ENCODE data around the gene KCNJ10.

KCNJ10 gene

DNA sequence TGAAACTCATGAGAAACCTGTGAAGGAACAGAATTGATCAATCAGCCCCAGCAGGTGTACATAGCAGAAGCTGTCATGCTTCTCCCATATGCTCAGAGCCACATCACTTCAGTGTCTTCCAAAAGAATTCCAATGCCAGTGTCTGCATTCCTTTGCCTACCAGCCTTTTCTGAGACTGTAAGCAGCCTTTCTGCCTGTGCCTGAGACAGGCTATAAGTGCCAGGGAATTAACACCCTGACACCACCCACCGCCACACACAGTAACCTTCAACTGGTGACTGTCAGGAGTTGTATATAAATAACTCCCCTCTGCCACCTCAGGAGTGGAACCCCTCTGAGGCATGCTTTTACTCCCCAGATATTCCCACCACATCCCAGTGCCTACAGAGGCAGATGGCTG is 77.8 kb downstream of the KCNJ10 start:
- DNase-seq (ENCODE audit: extremely low read depth in 1 of 2, low read depth in 1 of 2) = no peak

DNA sequence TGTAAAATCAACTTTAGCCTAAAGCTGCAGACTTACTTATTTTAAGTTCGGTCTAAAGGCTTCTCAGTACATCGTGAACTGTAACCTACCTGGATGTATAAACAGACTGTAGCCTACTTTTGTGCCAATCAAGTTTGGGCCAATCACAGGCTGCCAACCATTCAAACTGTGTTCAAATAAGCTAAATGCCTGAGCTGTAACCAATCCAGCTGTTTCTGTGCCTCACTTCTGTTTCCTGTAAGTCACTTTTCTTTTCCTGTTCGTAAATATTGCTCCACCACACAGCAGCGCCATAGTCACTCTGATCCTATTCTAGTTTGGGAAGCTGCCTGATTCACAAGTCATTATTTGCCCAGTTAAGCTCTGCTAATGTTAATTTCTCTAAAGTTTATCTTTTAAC is 78.4 kb downstream of the KCNJ10 start:
- DNase-seq (ENCODE audit: extremely low read depth in 1 of 2, low read depth in 1 of 2) = no peak

DNA sequence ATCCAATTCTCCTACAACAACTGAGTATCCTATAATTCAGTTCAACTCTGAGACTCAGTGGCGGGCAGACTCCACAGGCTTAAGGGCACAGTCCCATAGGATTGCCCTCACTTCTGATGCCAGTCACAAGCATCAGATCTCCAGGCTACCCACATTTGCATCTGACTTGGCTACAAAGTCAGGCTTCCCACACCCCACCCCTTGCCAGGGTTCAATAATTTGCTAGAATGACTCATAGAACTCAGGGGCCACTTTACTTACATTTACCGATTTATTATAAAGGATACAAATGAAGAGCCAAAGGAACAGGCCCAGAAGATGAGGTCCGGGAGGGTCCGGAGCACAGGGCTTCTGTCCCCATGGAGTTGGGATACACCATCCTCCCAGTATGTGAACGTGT is 80.0 kb downstream of the KCNJ10 start:
- DNase-seq (ENCODE audit: extremely low read depth in 1 of 2, low read depth in 1 of 2) = no peak

DNA sequence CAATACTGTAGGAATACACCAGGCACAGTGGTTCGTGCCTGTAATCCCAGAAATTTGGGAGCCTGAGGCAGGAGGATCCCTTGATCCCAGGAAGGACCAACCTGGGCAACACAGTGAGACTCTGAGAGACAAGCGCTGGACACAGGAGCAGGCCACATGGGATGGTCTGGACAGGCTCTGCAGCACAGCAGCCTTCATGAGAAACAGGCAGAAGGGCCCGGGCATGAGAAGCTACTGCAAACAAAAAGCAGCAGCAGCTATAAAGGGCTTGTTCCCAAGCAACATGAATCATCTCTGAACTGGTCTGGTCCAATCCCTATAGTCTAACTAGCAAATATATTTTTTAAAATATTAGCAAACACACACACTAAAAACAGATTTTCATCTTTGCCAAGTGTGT is 80.4 kb downstream of the KCNJ10 start:
- DNase-seq (ENCODE audit: extremely low read depth in 1 of 2, low read depth in 1 of 2) = no peak

DNA sequence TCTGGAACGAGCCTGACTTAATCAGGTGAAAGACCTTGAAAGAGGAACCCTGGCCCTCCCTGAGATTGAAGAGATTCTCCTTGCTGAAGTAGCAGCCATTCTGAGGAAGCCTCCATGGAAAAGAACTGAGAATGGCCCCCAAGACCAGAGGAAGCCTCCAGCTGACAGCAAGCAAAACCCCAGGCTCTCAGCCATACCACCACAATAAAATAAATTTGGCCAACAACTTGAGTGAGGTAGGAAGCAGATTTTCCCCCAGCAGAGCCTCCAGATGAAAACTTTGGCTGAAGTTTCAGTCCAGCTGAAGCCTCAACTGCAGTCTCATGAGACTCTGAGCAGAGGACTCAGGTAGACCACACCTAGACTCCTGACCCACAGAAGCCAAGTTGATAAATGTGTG is 82.0 kb downstream of the KCNJ10 start:
- DNase-seq (ENCODE audit: extremely low read depth in 1 of 2, low read depth in 1 of 2) = no peak

DNA sequence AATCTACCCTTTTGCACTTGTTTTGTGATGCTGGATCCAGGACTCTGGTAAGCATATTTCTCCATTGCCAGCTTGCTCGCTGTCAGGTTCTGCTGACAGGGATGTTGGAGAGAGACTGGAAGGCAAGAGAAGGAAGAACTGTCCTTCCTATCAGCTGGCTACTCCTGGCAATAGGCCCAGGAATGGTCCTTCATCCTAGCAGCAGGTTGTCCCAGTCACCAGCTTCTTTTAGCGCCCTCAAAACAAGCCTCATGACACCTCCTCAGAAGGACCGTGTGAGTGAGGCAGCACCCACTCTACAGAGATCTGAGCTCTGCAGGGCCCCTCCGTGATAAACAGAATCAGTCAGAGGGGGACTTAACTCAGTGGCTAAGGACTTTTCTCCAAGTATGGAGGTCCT is 82.8 kb downstream of the KCNJ10 start:
- no peak for DNase-seq (ENCODE audit: extremely low read depth in 1 of 2, low read depth in 1 of 2)

DNA sequence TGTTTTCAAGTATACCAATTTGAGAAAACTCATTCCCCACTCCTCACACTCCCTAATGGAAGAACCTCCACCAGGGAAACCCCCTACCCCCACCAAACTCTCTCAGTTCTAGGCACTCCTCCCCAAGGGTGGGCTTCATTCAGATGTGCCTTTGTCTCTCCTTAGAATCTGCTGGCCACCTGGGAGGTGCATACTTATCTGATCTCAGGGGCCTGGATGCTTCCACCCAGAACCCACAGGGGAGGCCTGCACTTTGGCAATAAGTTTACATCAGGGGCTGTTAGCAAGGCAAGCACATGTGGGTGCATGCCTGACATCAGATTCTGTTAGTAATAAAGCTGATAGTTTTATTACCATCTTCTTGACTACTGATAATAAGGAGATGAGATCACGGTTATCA is 83.4 kb downstream of the KCNJ10 start:
- DNase-seq (ENCODE audit: extremely low read depth in 1 of 2, low read depth in 1 of 2) = no peak

DNA sequence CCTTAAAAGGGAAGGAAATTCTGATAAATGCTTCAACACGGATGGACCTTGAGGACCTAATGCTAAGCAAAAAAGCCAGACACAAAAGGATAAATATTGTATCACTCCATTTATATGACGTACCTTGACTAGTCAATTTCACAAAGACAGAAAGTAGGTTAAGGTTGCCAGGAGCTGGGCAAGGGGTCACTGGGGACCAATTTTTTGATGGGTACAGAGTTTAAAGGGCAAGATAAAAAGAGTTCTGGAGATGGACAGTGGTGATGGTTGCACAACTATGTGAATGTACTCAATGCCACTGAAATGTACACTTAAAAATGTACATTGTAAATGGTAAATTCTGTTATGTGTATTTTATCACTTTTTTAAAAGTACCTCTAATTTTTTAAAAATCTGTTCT is 83.9 kb downstream of the KCNJ10 start:
- no peak for DNase-seq (ENCODE audit: extremely low read depth in 1 of 2, low read depth in 1 of 2)

DNA sequence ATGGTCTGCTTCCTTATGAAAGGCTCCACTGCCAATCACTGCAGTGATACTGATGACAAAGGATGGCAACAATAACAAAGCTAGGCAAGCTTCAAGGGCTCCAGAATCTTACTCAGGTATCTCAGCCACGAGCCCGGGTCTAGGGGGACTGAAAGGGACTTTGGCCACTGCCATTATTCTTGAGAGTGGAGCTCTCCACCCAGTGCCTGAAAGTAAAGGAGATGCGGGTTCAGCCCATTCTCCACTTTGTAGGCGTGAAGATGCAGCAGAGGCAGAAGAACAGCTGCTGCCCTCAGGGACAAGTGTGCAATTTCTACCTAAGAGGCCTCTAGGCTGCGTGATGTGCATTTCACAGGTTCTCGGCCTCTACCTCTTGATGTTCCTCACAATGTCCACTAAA is 84.5 kb downstream of the KCNJ10 start:
- DNase-seq (ENCODE audit: extremely low read depth in 1 of 2, low read depth in 1 of 2) = no peak

DNA sequence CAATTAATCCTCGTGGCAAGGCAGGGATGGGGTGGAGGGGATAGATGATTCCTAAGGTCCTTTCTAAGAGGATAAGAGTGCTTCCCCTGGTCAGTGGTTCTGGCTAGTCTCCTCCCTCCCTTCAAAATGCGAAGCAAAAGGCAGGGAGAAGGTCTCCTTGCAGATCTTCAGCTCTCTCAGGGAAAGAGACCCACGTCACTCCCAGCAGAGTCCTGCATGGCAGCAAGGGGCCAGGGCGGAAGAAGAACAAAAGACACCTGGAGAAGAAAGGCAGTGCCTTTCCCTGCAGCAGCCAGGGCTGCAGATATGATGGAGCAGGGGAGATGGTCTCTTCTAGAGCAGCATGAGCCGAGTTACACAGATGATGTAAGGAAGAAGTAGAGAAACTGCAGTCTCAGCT is 86.3 kb downstream of the KCNJ10 start:
- no peak for DNase-seq (ENCODE audit: extremely low read depth in 1 of 2, low read depth in 1 of 2)

DNA sequence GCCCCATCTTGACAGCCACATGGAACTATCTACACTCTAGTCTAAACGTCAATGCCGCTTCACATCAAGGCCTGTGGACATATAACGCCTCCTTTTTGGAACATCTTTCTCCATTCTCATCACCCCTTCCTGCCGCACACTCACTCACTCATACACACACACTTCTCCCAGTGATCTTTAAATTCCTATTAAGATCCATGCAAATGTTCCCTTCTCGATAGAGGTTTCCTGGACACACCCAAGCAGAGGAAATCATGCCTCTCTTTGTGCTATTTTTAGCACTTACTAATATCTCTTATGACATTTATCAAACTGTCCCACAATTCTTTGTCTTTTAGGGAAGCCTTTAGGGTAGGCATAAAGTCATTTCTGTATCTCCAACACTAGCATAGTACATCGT is 87.7 kb downstream of the KCNJ10 start:
- DNase-seq (ENCODE audit: extremely low read depth in 1 of 2, low read depth in 1 of 2) = no peak

DNA sequence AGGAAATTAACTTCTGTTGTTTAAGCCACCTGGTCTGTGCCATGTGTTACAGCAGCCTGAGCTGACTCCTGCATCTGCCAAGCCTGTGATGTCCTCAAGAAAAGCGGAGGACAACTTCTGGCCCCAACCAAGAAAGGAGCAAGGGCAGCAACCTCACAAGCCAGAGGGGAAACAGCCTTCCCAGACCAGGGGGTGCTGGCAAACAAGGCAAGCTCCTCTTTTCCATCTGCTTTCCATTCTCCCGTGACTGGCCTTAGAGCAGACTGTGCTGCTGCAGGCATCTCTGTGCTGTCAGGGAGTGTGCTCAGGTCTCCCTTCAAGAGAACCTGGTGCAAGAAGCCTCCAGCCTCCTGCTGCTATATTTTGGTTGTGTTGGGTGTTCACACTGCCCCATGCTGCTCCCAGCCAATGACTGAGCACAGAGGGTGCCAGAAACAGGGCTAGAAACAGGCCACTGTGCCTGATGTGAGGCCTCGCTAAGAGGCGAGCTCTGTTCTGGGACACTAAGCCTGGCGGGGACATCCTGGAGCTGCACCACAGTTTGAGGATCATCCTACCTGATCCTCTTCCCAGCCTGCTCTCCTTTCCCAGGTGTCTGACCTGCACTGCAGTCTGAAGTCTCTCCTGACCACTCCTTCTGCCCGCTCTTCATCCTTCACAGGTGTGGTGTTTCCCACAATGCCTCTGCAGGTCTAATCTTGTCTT is 88.5 kb downstream of the KCNJ10 start:
- no peak for DNase-seq (ENCODE audit: extremely low read depth in 1 of 2, low read depth in 1 of 2)

DNA sequence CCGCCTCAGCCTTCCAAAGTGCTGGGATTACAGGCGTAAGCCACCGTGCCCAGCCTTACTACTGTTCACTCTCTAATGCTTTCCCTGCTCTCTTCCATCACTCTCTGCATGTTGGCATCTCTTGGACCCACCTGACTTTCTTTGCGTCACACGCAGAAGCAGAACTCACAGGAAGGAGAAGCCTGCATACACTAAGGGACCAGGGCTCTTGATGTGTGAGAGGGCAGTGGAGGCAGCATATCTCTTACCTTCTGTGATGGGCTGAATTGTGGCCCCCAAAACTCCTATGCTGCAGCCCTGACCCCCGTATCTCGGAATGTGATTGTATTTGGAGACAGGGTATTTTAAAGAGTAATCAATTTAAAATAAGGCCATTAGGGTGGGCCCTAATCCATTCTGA is 89.2 kb downstream of the KCNJ10 start:
- no peak for DNase-seq (ENCODE audit: extremely low read depth in 1 of 2, low read depth in 1 of 2)

DNA sequence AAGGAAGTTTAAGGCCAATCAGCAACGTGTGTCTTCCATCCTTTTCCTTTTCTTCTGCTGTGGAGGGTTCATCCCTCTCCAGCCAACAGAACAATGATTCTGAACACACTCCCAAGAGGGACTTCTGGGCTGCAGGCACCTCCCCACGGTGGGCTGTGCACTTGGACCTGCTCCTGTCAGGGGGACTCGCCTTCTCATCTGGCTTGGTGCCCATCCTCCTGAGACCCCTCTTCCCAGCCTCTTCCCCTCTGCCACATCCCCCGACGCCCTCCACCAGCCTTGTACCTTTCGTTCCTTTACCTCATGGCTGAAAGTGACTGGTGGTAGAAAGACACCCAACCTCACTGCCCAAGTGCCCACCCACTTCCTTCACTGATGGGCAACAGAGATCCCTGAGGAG is 89.9 kb downstream of the KCNJ10 start:
- DNase-seq (ENCODE audit: extremely low read depth in 1 of 2, low read depth in 1 of 2) = no peak

DNA sequence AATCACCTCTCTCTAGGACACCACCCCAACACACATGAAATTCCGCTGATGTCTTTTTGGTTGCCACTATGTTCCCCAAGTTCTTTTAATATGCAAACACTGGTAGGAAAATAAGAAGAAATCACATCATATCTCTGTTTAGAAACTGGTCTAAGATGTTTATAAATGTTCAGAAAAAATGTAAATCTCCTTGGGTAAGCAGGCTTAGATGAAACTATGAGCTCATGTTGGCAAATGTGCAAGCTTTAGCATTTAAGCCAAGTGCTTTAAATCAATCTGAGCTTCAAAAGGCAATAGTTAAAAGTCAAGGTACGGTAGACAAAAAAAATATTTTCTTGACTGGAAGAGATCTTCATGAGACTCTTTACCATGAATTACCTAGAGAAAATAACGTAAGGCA is 90.7 kb downstream of the KCNJ10 start:
- no peak for DNase-seq (ENCODE audit: extremely low read depth in 1 of 2, low read depth in 1 of 2)

DNA sequence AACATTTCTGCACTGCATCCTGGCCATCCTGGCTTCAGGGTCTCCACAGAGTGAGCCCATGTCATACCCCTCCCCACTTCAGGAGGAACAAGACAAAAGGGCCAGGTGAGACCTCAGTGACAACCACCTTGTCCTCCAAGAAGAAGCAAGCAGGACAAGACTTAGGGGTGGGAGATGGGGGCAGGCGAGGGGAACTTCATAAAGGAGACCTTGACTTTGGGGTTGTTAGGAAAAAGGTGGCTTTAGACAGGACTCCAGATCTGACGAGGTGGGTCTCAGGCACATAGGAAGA is 91.9 kb downstream of the KCNJ10 start:
- DNase-seq (ENCODE audit: extremely low read depth in 1 of 2, low read depth in 1 of 2) = no peak

DNA sequence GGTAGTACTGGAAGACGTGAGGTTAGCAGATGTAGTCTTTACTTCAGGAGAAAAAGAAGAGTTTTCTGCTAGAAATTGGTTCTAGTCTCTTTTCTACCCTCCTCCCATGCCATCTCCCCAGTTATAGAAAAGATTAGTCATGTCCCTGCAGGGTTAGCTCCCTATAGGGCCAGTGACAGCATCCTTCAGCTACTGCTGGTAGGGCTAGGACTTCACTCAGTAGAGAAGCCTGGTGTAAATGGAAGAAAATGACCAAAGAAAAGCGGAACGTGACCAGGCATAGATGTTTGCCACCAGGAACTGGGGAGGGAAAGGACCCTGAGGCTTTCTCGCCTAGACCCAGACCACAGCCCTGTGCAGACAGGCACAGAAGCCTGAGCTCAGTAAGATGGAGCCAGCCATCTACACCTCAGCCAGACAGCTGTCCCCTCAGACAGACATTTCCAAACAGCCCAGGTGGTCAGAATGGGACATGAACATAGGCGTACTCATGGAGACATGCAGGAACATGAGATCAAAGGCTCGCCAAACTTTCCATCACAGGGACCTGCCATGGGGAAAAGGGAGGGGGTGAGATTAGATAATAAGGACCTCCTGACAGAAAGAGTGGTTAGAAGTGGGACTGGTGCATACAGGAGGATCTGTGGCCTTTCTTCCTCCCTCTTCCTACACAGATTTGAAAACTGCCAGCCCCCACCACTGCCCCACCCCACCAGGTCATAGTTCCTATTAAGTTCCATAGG is 92.4 kb downstream of the KCNJ10 start:
- DNase-seq (ENCODE audit: extremely low read depth in 1 of 2, low read depth in 1 of 2) = no peak

DNA sequence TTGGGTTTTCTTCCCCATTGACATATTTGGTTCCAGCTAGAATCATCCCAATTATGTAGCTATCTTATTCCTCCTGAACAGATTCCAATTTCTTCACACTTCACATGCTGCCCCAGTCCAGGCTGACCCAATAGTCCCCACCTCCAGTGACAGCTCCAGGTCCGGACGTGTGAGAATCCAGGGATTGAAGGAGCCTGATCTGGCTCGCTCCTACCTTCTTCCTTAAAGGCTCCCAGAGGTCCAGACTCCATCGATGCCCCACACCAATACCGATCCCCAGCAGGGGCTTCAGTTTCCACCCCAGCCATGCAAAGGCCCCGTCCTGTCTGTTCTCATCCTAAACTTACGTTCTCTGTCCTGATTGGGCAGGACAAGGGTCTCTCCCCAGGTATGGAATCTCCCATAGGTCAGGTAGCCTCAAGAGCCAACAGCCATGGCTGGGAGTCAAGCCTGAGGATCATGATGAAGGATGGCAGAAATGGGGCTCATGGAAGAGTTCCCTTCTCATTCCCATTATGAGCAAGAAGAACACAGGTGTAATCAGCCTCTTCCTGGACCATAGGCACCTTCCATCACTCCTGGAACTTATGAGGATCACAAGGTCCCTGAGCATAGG is 95.5 kb downstream of the KCNJ10 start:
- DNase-seq (ENCODE audit: extremely low read depth in 1 of 2, low read depth in 1 of 2) = no peak

DNA sequence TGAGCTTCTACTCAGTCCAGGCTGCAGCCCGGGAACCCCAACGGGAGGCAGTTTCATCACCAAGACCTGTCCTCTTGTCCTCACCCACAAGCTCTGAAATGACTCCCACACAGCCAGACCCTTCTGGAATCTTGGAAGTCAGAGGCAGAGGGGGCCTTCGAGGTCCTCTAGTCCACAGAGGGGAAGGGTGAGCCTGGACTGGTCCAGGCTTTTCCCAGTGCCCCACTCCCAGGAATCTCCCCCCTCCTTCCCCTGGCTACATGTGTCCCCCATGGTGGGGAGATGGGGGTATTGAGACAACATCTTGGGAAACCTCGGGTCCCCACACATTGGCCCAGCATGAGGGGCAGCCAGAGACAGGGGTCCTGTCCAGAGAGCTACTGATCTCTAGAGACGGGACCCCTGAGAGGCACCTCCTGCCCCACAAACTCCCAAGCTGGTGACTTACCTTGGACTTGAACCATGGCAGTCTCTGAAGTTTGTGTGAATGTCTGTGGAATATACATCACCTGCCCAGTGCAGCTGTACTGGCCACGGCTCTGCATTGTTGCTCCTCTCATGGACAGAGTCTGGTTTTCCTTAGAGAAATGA is 96.5 kb downstream of the KCNJ10 start:
- no peak for DNase-seq (ENCODE audit: extremely low read depth in 1 of 2, low read depth in 1 of 2)

DNA sequence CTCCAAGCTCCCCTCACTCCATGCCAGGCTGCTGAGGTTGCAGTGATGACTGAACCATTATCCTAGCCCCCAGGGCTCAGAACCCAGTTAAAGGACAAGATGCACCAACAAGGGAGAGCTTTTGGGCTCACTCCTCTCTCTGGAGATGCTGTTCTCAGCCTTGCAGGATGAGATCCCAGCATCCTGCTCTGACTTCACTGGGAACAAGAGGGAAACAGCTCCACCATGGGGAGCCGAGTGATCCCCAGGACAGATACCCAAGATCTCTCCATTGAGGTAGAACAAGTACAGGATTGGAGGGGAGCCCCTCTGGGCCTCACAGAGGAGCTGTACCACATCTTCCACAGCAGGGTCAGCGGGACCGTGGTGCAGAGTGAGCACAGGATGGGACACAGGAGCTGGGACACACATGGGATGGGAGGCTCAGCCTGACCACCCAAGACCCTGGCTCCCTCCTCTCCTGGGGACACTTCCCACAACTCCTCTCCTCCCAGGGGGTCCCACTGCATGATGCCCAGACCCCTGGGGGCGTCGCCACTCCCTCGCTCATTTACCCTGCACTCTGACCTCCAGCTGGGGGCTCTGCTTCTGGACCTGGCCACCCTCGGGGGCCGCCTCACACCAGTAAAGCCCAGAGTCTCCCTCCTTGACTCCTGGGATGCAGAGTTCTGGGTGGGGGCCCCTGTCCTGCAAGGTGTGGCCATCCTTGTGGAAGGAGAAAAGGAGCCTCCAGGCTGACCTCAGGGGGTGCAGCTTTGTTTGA is 97.3 kb downstream of the KCNJ10 start:
- no peak for DNase-seq (ENCODE audit: extremely low read depth in 1 of 2, low read depth in 1 of 2)

DNA sequence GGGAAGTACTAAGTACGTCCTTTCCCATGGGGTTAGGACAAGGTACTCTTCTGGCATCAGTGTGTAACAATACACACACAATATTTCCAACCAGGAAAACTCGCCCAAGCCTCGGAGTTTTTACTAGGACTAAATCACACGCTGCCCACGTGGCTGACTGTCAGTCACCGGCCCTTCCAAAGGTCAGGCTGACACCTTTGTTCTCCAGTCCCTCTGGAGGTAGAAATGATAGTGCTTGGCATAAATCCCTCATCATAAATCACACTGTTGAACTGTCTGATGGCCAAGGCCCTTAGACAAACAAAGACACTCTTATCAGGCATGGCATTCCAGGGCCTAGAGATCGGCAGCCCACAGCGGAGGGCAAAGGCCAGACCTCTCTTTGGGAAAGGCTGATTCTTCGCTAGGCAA is 99.0 kb downstream of the KCNJ10 start:
- no peak for DNase-seq (ENCODE audit: extremely low read depth in 1 of 2, low read depth in 1 of 2)
